Nephron progenitor cell (in vitro differentiated cells): Measurements from ENCODE around the gene COL12A1.

Experiments
- DNase-seq: peaks from one replicate; pipeline ENCODE4 v3.0.0; 2021
- H3K27ac Mint-ChIP-seq: 2 replicates; pipeline ENCODE4 v1.8.0; 2021; ENCODE audit warnings: mild to moderate bottlenecking, moderate library complexity, mixed read lengths
- H3K27me3 Mint-ChIP-seq: 2 replicates; pipeline ENCODE4 v1.8.0; 2021; ENCODE audit warnings: mild to moderate bottlenecking, low read depth, mixed read lengths; ENCODE audit not compliant: poor library complexity
- H3K36me3 Mint-ChIP-seq: 2 replicates; pipeline ENCODE4 v1.8.0; 2021; ENCODE audit warnings: low read depth, mixed read lengths
- H3K4me1 Mint-ChIP-seq: 2 replicates; pipeline ENCODE4 v1.8.0; 2021; ENCODE audit warnings: mixed read lengths
- H3K4me3 Mint-ChIP-seq: 2 replicates; pipeline ENCODE4 v1.8.0; 2021; ENCODE audit warnings: mild to moderate bottlenecking, moderate library complexity, mixed read lengths
- H3K9me3 Mint-ChIP-seq: 2 replicates; pipeline ENCODE4 v1.8.0; 2021; ENCODE audit warnings: mild to moderate bottlenecking, moderate library complexity, mixed read lengths
- TF ChIP-seq, protein P1 (sequence below): fragments of 200-600 bp; sonication (generic); IDR thresholded peaks from 2 replicates; pipeline ENCODE4 v1.5.0; 2021; ENCODE audit warnings: antibody characterized with exemption

The COL12A1 gene

GRCh38 chr6:75115481-75115880 lies 90.4 kb downstream of the COL12A1 start:
- H3K4me3 Mint-ChIP-seq = no peak overlapping the region

DNA sequence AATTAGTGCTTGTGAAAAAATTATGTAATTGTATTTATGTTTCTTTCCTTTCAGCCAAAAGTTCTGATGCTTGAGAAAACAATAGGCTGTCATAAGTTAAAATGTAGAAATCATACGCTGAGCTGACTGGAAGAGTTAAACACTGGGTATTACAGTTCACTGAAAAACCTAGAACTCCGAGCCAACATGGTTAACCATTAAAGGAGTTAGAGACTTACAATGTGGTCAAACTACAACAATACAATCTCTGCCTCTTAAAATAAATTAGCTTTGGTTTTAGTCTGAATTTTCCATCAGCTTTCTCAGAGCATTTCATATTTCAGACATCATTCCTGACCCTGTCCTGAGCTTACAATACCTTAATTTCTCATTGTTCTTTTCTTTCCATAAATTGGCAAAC lies 91.0 kb downstream of the COL12A1 start:
- DNase-seq = no peak
- H3K27me3 Mint-ChIP-seq = no peaks in the 10 kb centered on the region
- TF ChIP-seq, protein P1, sequence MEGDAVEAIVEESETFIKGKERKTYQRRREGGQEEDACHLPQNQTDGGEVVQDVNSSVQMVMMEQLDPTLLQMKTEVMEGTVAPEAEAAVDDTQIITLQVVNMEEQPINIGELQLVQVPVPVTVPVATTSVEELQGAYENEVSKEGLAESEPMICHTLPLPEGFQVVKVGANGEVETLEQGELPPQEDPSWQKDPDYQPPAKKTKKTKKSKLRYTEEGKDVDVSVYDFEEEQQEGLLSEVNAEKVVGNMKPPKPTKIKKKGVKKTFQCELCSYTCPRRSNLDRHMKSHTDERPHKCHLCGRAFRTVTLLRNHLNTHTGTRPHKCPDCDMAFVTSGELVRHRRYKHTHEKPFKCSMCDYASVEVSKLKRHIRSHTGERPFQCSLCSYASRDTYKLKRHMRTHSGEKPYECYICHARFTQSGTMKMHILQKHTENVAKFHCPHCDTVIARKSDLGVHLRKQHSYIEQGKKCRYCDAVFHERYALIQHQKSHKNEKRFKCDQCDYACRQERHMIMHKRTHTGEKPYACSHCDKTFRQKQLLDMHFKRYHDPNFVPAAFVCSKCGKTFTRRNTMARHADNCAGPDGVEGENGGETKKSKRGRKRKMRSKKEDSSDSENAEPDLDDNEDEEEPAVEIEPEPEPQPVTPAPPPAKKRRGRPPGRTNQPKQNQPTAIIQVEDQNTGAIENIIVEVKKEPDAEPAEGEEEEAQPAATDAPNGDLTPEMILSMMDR = no peak
- no peaks in the 10 kb centered on the region for H3K4me1 Mint-ChIP-seq
- no peaks in the 10 kb centered on the region for H3K9me3 Mint-ChIP-seq
- no peaks in the 10 kb centered on the region for H3K36me3 Mint-ChIP-seq
- H3K4me3 Mint-ChIP-seq = no peak overlapping the region
- H3K27ac Mint-ChIP-seq = no peak overlapping the region

More at GRCh38 chr6:75115481-75115880, 90.4 kb downstream of the COL12A1 start:
- TF ChIP-seq, protein P1 = no peak
- Mint-ChIP-seq H3K9me3 (no peaks in the 10 kb centered on the region), H3K36me3 (no peaks in the 10 kb centered on the region), H3K27ac (no peak overlapping the region), H3K4me1 (no peaks in the 10 kb centered on the region), H3K27me3 (no peaks in the 10 kb centered on the region)
- no peak for DNase-seq

DNA sequence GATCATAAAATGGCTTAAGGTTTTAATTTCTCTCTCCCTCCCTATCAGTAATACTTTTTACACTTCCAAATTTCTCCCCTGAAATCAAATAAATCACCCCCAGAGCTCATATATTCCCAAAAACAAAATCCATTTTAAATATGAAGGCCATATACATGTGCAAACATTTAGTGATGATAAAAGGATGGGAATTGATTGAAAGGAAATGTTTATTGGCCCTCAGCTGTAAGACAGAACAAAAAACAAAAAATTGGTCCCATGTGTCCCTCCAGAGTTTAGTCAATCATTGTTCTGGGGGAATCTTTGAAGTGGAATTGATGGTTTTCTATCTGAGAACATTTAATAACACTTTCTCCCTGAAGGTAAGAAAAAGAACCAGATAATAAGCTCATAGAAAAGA lies 91.7 kb downstream of the COL12A1 start:
- no peak overlapping the region for H3K4me3 Mint-ChIP-seq
- TF ChIP-seq, protein P1 = no peak
- no peaks in the 10 kb centered on the region for H3K4me1 Mint-ChIP-seq
- H3K27ac Mint-ChIP-seq = no peak overlapping the region
- DNase-seq = no peak
- H3K36me3 Mint-ChIP-seq = no peaks in the 10 kb centered on the region
- no peaks in the 10 kb centered on the region for H3K9me3 Mint-ChIP-seq
- H3K27me3 Mint-ChIP-seq = no peaks in the 10 kb centered on the region

- no peaks in the 10 kb centered on the region for H3K4me1 Mint-ChIP-seq
- TF ChIP-seq, protein P1 = no peak
Measured at GRCh38 chr6:75113446-75113845, 92.4 kb downstream of the COL12A1 start.

GRCh38 chr6:75109765-75110164 lies 96.1 kb downstream of the COL12A1 start:
- Mint-ChIP-seq H3K9me3 (no peaks in the 10 kb centered on the region), H3K4me3 (no peak overlapping the region), H3K4me1 (no peaks in the 10 kb centered on the region), H3K36me3 (no peaks in the 10 kb centered on the region), H3K27ac (no peak overlapping the region), H3K27me3 (no peaks in the 10 kb centered on the region)
- no peak for DNase-seq
- TF ChIP-seq, protein P1 = no peak

More at GRCh38 chr6:75113446-75113845, 92.4 kb downstream of the COL12A1 start:
- H3K9me3 Mint-ChIP-seq = no peaks in the 10 kb centered on the region
- H3K4me3 Mint-ChIP-seq = no peak overlapping the region
- H3K27ac Mint-ChIP-seq = no peak overlapping the region
- H3K36me3 Mint-ChIP-seq = no peaks in the 10 kb centered on the region
- no peaks in the 10 kb centered on the region for H3K27me3 Mint-ChIP-seq
- no peak for DNase-seq

- H3K36me3 Mint-ChIP-seq = no peaks in the 10 kb centered on the region
- no peaks in the 10 kb centered on the region for H3K4me1 Mint-ChIP-seq
Measured at GRCh38 chr6:75109022-75109421, 96.8 kb downstream of the COL12A1 start.

More at GRCh38 chr6:75109022-75109421, 96.8 kb downstream of the COL12A1 start:
- Mint-ChIP-seq H3K4me3 (no peak overlapping the region), H3K27me3 (peaks cover 3% of the 10 kb centered on the region), H3K27ac (no peak overlapping the region), H3K9me3 (no peaks in the 10 kb centered on the region)
- TF ChIP-seq, protein P1 = no peak
- no peak for DNase-seq
